ENCODE measurements around the gene WDR44. TPM values are rescaled to one million over a fixed set of nuclear protein-coding genes. Genes with fewer than 3 reads are reported as not detected.
"Not testable (repeated sequence)": the region's sequence is repeated elsewhere in the genome, so short reads cannot be mapped to it uniquely, and the experiment has no call there.

The WDR44 gene
- total RNA-seq: 10 to 100 TPM; 21.6 to 23.1 TPM

DNA sequence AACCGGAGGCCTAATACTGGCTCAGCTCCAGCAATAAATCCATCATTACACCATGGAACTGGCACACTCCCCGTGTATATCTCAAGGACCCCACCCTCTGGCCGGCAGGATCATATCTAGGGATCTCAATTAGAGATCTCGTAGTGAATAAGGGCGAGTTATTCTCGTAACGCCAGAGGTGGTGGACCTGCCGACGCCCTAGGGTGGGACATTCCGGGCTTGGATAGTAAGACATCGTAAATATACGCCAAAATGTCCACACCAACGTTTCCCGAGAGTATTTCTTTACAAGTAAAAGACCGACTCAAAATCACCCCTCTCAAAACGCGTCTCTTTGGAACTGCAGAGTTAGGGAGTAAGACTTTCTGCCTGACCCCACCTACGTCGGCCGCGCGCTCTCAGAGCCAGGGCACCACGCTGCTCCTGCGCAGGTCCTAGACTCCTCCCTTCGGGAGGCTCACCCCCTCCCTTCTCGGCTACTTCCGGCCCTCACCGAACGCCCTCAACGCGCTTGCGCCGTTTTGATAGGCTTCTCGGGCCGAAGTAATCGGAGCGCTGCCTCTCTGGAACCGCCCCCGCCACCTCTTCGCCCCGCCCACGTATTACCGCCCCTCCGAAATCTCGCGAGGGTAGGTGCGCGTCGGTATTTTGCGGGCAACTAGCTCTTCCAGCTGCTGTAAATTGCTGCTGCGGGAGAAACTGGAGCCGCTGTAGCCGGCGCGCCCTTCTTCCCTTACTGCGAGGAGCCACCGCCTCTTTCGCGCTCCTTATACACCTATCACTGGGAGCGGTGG is at the start of gene WDR44:
WDR44 (plus strand) TSS at position 643 of the 794 bp plus-strand sequence. CDS start 398 bp downstream, outside the sequence.
- H3K4me3 Mint-ChIP-seq: peak within 1 kb of the TSS; percentile 99
- no peaks in the 10 kb centered on the region for H3K27me3 Mint-ChIP-seq
- peaks cover 19 to 30% of the 10 kb centered on the region in 2 donors for H3K4me1 Mint-ChIP-seq (ENCODE audit: low read depth in 2 of 2)
- peak; percentile 97 for ATAC-seq
- peak; percentile 95 for DNase-seq (ENCODE audit: low spot score)
- H3K36me3 Mint-ChIP-seq: no peaks in the 10 kb centered on the region
- peak within 1 kb of the TSS; percentile 96 to 97 for H3K27ac Mint-ChIP-seq
- no peaks in the 10 kb centered on the region for H3K9me3 Mint-ChIP-seq

GRCh38 chrX:118305827-118306226 is 40.1 kb upstream of the WDR44 start:
- Mint-ChIP-seq H3K36me3 (peaks cover 15% of the 10 kb centered on the region), H3K27me3 (peaks cover 7 to 14% of the 10 kb centered on the region in 2 donors), H3K9me3 (peaks cover 13% of the 10 kb centered on the region)
- DNase-seq (ENCODE audit: low spot score); ATAC-seq; H3K27ac Mint-ChIP-seq; H3K4me3 Mint-ChIP-seq; H3K4me1 Mint-ChIP-seq (ENCODE audit: low read depth in 2 of 2): not testable (repeated sequence)

GRCh38 chrX:118315529-118315928 is 30.4 kb upstream of the WDR44 start:
- DNase-seq (ENCODE audit: low spot score) (no peak), ATAC-seq (no peak)
- no peaks in the 10 kb centered on the region for H3K36me3 Mint-ChIP-seq
- H3K9me3 Mint-ChIP-seq: no peaks in the 10 kb centered on the region
- H3K4me1 Mint-ChIP-seq (ENCODE audit: low read depth in 2 of 2): no peaks in the 10 kb centered on the region
- peaks cover 15 to 21% of the 10 kb centered on the region in 2 donors for H3K27me3 Mint-ChIP-seq
- H3K27ac Mint-ChIP-seq: no peak overlapping the region
- no peak overlapping the region for H3K4me3 Mint-ChIP-seq

DNA sequence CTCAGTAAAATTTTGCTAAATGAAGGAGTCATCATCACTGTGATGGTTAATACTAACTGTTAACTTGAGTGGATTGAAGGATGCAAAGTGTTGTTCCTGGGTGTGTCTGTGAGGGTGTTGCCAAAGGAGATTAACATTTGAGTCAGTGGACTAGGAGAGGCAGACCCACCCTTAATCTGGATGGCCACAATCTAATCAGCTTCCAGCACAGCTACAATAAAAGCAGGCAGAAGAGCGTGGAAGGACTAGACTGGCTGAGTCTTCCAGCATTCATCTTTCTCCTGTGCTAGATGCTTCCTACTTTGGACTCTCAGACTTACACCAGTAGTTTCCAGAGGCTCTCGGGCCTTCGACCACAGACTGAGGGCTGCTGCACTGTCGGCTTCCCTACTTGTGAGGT is 21.3 kb upstream of the WDR44 start:
- no peaks in the 10 kb centered on the region for H3K9me3 Mint-ChIP-seq
- H3K36me3 Mint-ChIP-seq: no peaks in the 10 kb centered on the region
- no peak overlapping the region for H3K4me3 Mint-ChIP-seq
- no peak overlapping the region for H3K27ac Mint-ChIP-seq
- DNase-seq (ENCODE audit: low spot score): no peak
- peaks cover 11% of the 10 kb centered on the region in 2 donors for H3K27me3 Mint-ChIP-seq
- no peak for ATAC-seq
- H3K4me1 Mint-ChIP-seq (ENCODE audit: low read depth in 2 of 2): no peaks in the 10 kb centered on the region

- Mint-ChIP-seq H3K4me1 (ENCODE audit: low read depth in 2 of 2) (no peaks in the 10 kb centered on the region), H3K27ac (no peak overlapping the region), H3K9me3 (no peaks in the 10 kb centered on the region), H3K27me3 (peaks cover 11 to 14% of the 10 kb centered on the region in 2 donors), H3K36me3 (no peaks in the 10 kb centered on the region), H3K4me3 (no peak overlapping the region)
- DNase-seq (ENCODE audit: low spot score) (no peak), ATAC-seq (no peak)
Measured at GRCh38 chrX:118325453-118325852, 20.5 kb upstream of the WDR44 start.

DNA sequence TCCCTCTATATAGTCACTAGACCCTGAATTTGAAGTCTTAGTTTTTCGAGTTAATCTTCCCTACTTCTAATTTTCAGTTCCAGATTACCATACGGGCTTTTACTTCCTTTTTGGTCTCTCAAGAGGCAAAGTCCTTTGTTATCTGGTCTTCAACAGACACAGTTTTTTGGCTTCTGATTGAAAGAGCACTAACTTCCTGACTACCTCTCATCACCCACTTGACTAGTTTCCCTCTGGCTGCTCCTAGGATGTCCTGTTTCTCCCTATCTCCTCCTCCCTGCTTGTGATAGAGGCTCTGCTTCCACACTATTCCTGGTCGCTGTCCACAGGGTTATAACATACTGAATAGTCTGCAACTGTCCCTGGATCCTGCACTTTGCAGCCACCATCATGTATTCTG is 16.7 kb upstream of the WDR44 start:
- H3K36me3 Mint-ChIP-seq: no peaks in the 10 kb centered on the region
- no peak overlapping the region for H3K4me3 Mint-ChIP-seq
- no peaks in the 10 kb centered on the region for H3K4me1 Mint-ChIP-seq (ENCODE audit: low read depth in 2 of 2)
- no peak for DNase-seq (ENCODE audit: low spot score)
- no peak overlapping the region for H3K27ac Mint-ChIP-seq
- no peaks in the 10 kb centered on the region for H3K9me3 Mint-ChIP-seq
- no peak for ATAC-seq
- H3K27me3 Mint-ChIP-seq: peaks cover 3 to 5% of the 10 kb centered on the region in 2 donors

DNA sequence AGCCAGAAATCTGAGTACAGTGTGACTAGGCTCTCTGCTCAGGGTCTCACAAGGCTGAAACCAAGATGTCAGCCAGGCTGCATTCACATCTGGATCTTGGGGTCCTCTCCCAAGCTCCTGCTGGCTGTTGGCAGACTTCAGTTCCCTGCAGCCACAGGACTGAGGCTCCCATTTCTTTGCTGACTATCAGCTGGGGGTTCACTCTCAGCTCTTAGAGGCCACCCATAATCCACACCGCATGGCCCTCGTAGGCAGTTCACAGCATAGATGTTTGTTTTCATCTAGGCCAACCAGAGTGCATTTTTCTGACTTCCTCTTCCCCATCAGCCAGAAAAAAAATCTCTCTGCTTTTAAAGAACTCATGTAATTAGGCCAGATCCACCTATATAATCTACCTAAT is 8.2 kb upstream of the WDR44 start:
- Mint-ChIP-seq H3K4me3 (no peak overlapping the region), H3K4me1 (ENCODE audit: low read depth in 2 of 2) (no peaks in the 10 kb centered on the region)
- ATAC-seq: no peak

GRCh38 chrX:118338930-118339329 is 7.0 kb upstream of the WDR44 start:
- no peak overlapping the region for H3K27ac Mint-ChIP-seq
- no peaks in the 10 kb centered on the region for H3K4me1 Mint-ChIP-seq (ENCODE audit: low read depth in 2 of 2)
- ATAC-seq (no peak), DNase-seq (ENCODE audit: low spot score) (no peak)
- H3K27me3 Mint-ChIP-seq: peaks cover 0 to 5% of the 10 kb centered on the region in 2 donors
- no peak overlapping the region for H3K4me3 Mint-ChIP-seq
- H3K9me3 Mint-ChIP-seq: no peaks in the 10 kb centered on the region
- H3K36me3 Mint-ChIP-seq: no peaks in the 10 kb centered on the region

More for the DNA sequence above, 8.2 kb upstream of the WDR44 start:
- no peak for DNase-seq (ENCODE audit: low spot score)
- Mint-ChIP-seq H3K27me3 (peaks cover 0 to 5% of the 10 kb centered on the region in 2 donors), H3K36me3 (no peaks in the 10 kb centered on the region), H3K27ac (no peak overlapping the region), H3K9me3 (no peaks in the 10 kb centered on the region)

- H3K27ac Mint-ChIP-seq: peak overlapping the region; percentile 96 to 97
- ATAC-seq (no peak), DNase-seq (ENCODE audit: low spot score) (no peak)
- H3K4me1 Mint-ChIP-seq (ENCODE audit: low read depth in 2 of 2): peaks cover 13 to 23% of the 10 kb centered on the region in 2 donors
- H3K36me3 Mint-ChIP-seq: no peaks in the 10 kb centered on the region
- peak overlapping the region; percentile 99 for H3K4me3 Mint-ChIP-seq
- H3K9me3 Mint-ChIP-seq: no peaks in the 10 kb centered on the region
- H3K27me3 Mint-ChIP-seq: no peaks in the 10 kb centered on the region
Measured at GRCh38 chrX:118345045-118345463, 852 bp upstream of the WDR44 start.

GRCh38 chrX:118346258-118347094 is 570 bp downstream of the WDR44 start:
- Mint-ChIP-seq H3K27ac (peak overlapping the region; percentile 96 to 97), H3K4me3 (peak overlapping the region; percentile 99), H3K9me3 (no peaks in the 10 kb centered on the region), H3K36me3 (no peaks in the 10 kb centered on the region), H3K4me1 (ENCODE audit: low read depth in 2 of 2) (peaks cover 22 to 32% of the 10 kb centered on the region in 2 donors), H3K27me3 (no peaks in the 10 kb centered on the region)
- ATAC-seq (peak; percentile 47 to 54), DNase-seq (ENCODE audit: low spot score) (peak; percentile 76)

DNA sequence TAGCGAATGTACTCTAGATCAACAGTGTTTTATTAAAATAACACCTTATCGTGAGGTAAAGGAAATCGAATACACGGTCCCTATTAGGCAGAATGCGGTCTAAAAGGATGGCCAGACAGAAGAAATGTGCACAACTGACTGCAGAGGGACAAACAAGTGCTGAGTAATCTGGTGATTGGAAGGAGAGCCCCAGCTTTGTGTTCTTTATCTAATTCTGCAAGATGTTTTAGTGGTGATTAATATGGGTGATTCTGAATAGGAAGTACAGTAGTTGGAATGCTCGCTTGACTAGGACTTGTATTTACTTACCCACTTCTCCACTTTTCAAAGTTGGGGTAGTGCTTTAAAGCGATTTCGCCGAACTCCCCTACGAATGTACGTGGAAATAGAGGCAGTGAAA is 1.2 kb downstream of the WDR44 start:
- DNase-seq (ENCODE audit: low spot score) (no peak), ATAC-seq (no peak)
- peaks cover 22 to 32% of the 10 kb centered on the region in 2 donors for H3K4me1 Mint-ChIP-seq (ENCODE audit: low read depth in 2 of 2)
- no peaks in the 10 kb centered on the region for H3K36me3 Mint-ChIP-seq
- no peaks in the 10 kb centered on the region for H3K9me3 Mint-ChIP-seq
- H3K27me3 Mint-ChIP-seq: no peaks in the 10 kb centered on the region
- peak overlapping the region; percentile 99 for H3K4me3 Mint-ChIP-seq
- H3K27ac Mint-ChIP-seq: peak overlapping the region; percentile 96 to 97

DNA sequence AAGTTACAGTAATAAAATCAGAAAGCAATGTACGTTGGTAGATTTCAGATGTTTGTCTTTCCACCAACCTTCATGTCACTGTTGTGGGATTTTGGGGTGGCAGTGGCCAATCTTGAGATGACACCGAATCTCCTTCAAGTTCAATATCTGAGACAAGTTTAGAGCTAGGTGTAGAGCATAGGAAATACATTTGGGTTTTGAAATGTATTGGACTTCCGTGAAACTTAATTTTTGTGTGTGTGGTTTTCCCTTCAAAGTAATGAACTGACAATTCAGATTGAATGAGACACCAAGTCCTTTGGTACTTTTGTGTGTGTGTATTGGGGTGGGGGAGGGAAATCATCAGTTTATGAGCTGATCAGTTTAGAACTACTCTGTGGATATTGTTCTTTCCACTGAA is 1.8 kb downstream of the WDR44 start:
- ATAC-seq (peak in 1 of 2 donors; percentile 3), DNase-seq (ENCODE audit: low spot score) (no peak)
- H3K9me3 Mint-ChIP-seq: no peaks in the 10 kb centered on the region

DNA sequence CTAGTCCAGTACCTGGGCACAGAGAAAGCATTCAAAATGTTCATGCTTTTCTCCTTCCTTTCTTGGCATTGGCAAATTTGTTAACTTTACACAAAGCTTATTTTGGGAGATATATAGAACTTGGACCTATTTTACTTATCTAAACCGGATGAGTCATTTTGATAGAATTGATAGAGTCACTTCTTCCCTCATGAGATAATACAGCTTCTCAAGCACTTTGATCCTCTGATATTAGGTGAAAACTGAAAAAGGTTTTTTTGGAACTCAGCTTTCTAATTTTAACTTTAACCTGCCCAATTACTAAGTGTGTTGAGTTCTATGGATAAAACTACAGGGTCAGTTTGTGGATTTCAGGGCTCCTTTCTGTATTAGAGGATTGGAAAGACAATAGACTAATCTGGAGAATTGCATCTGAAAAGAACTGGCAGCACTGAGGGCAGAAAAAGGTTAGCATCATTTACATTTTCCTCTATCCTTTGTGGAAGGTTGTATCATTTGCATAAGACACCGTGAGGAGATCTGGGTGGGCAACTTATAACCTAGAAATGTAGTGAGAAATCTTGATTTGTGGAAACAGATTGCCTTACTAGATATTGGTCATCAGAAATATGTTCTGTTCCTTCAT is 2.4 kb downstream of the WDR44 start:
- Mint-ChIP-seq H3K4me1 (ENCODE audit: low read depth in 2 of 2) (peaks cover 30 to 42% of the 10 kb centered on the region in 2 donors), H3K4me3 (peak overlapping the region; percentile 99), H3K36me3 (no peaks in the 10 kb centered on the region), H3K9me3 (no peaks in the 10 kb centered on the region), H3K27me3 (no peaks in the 10 kb centered on the region), H3K27ac (peak overlapping the region; percentile 96 to 97)
- no peak for ATAC-seq
- no peak for DNase-seq (ENCODE audit: low spot score)

More for the DNA sequence above, 1.8 kb downstream of the WDR44 start:
- Mint-ChIP-seq H3K36me3 (no peaks in the 10 kb centered on the region), H3K27me3 (no peaks in the 10 kb centered on the region), H3K4me1 (ENCODE audit: low read depth in 2 of 2) (peaks cover 25 to 36% of the 10 kb centered on the region in 2 donors), H3K4me3 (peak overlapping the region; percentile 99), H3K27ac (peak overlapping the region; percentile 96 to 97)

All from natural killer cell treated with Interleukin-12 subunit alpha and Interleukin-12 subunit beta and Interleukin-15 and Interleukin-18, amount 100 ng/mL, for 72 hours (primary cell).